GM23338 (cell line): ENCODE results near the gene MBTPS2. TPM values are rescaled to one million over a fixed set of nuclear protein-coding genes. Genes with fewer than 3 reads are reported as not detected.

ENCODE experiments used
- ATAC-seq: fragments of 200-7000 bp; cut with Tn5 transposase; 3 replicates; pipeline ENCODE4 v1.9.1; 2020
- DNase-seq: peaks from one replicate; pipeline ENCODE4 v3.0.0-alpha.2; 2015; ENCODE audit warnings: low spot score
- H2AFZ ChIP-seq: fragments of 200-600 bp; sonication (generic); 2 replicates; pipeline ENCODE4 v1.8.0; 2016; ENCODE audit warnings: antibody characterized with exemption, mild to moderate bottlenecking, moderate library complexity
- H3F3A ChIP-seq: fragments of 200-600 bp; sonication (generic); replicated peaks from 2 replicates; pipeline ENCODE4 v1.8.0; 2017; ENCODE audit warnings: antibody characterized with exemption, mixed run types, low read depth
- H3K27ac ChIP-seq: fragments of 200-600 bp; sonication (generic); 2 replicates; pipeline ENCODE4 v1.6.1; 2016; ENCODE audit warnings: low read depth
- H3K27me3 ChIP-seq: fragments of 200-600 bp; sonication (generic); 2 replicates; pipeline ENCODE4 v1.8.0; 2016; ENCODE audit warnings: mild to moderate bottlenecking, mixed run types, moderate library complexity; ENCODE audit not compliant: insufficient read depth
- H3K36me3 ChIP-seq: fragments of 200-600 bp; sonication (generic); 2 replicates; pipeline ENCODE4 v1.8.0; 2016; ENCODE audit warnings: mild to moderate bottlenecking; ENCODE audit not compliant: insufficient read depth
- H3K4me1 ChIP-seq: fragments of 200-600 bp; sonication (generic); 2 replicates; pipeline ENCODE4 v1.8.0; 2016; ENCODE audit warnings: mild to moderate bottlenecking, moderate library complexity; ENCODE audit not compliant: insufficient read depth
- H3K4me2 ChIP-seq: fragments of 200-600 bp; sonication (generic); 2 replicates; pipeline ENCODE4 v1.7.1; 2017; ENCODE audit warnings: mixed run types
- H3K4me3 ChIP-seq: fragments of 200-600 bp; sonication (generic); 2 replicates; pipeline ENCODE4 v1.6.1; 2016; ENCODE audit warnings: mixed run types
- H3K79me2 ChIP-seq: fragments of 200-600 bp; sonication (generic); replicated peaks from 2 replicates; pipeline ENCODE4 v1.8.0; 2017; ENCODE audit warnings: mild to moderate bottlenecking; ENCODE audit not compliant: insufficient read depth
- H3K9me2 ChIP-seq: fragments of 200-600 bp; sonication (generic); 2 replicates; pipeline ENCODE4 v1.8.0; 2017; ENCODE audit not compliant: insufficient read depth
- H4K20me1 ChIP-seq: fragments of 200-600 bp; sonication (generic); replicated peaks from 2 replicates; pipeline ENCODE4 v1.8.0; 2017; ENCODE audit warnings: mild to moderate bottlenecking; ENCODE audit not compliant: insufficient read depth
- H3K27ac Mint-ChIP-seq: 2 replicates; pipeline ENCODE4 v1.8.0; 2020; ENCODE audit warnings: inconsistent platforms, mild to moderate bottlenecking, moderate library complexity, mixed read lengths
- H3K27me3 Mint-ChIP-seq: 3 replicates; pipeline ENCODE4 v1.8.0; 2022; ENCODE audit warnings: low read depth, mild to moderate bottlenecking, moderate library complexity, mixed read lengths, inconsistent platforms; ENCODE audit not compliant: insufficient read depth, poor library complexity
- H3K36me3 Mint-ChIP-seq: 3 replicates; pipeline ENCODE4 v1.8.0; 2021; ENCODE audit warnings: low read depth, mild to moderate bottlenecking, inconsistent platforms, moderate library complexity, mixed read lengths
- H3K4me1 Mint-ChIP-seq: 3 replicates; pipeline ENCODE4 v1.8.0; 2020; ENCODE audit warnings: mild to moderate bottlenecking, inconsistent platforms, mixed read lengths
- H3K4me3 Mint-ChIP-seq: 3 replicates; pipeline ENCODE4 v1.8.0; 2021; ENCODE audit warnings: moderate library complexity, mild to moderate bottlenecking, inconsistent platforms, mixed read lengths
- H3K9me3 Mint-ChIP-seq: 3 replicates; pipeline ENCODE4 v1.8.0; 2020; ENCODE audit warnings: moderate library complexity, mild to moderate bottlenecking, inconsistent platforms, mixed read lengths
- CREB1 ChIP-seq: fragments of 250-450 bp; sonication (Bioruptor Pico); IDR thresholded peaks from 2 replicates; pipeline ENCODE4 v1.5.0; 2020; ENCODE audit warnings: low read depth, mild to moderate bottlenecking, moderate library complexity
- polyA plus RNA-seq: library from polyadenylated mRNA; unstranded; fragments of >200 nt; fragmentation: Nextera tagmentation; extraction: Ambion mirVana; gene quantifications from 2 replicates; pipeline ENCODE4 v1.2.1, GENCODE V29; 2016
- total RNA-seq: library from RNA; depleted of rRNA; stranded (reverse); fragments of >200 nt; shearing (Covaris generic); gene quantifications from 2 replicates; pipeline ENCODE4 v1.2.3, GENCODE V29; 2014
- TF ChIP-seq, protein P1 (sequence below): fragments of 250-450 bp; sonication (Bioruptor Pico); IDR thresholded peaks from 2 replicates; pipeline ENCODE4 v1.5.0; 2020; ENCODE audit warnings: mild to moderate bottlenecking, moderate library complexity
- TF ChIP-seq, protein P2 (sequence below): IDR thresholded peaks from one replicate; pipeline ENCODE4 v1.6.1; 2018; ENCODE audit warnings: antibody characterized with exemption; ENCODE audit not compliant: unreplicated experiment

MBTPS2 gene
- total and polyA plus RNA-seq, 2 experiments from 2014 or later, result 3.2 to 7.8 TPM

DNA sequence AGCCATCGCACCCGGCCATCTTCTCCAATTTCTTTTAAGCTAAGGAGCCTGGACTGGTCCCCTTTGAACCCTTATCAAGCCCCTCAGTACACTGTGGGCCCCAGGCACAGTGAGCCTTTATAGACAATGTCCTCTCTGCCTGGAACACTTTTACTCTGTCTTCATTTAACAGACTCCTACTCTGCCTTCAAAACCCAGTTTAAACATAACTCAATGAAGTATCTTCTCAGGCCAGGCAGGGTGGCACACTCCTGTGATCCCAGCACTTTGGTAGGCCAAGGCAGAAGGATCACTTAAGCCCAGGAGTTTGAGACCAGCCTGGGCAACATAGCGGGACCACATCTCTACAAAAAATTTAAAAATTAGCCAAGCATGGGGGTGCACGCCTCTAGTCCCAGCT lies 73.6 kb downstream of the MBTPS2 start:
- H4K20me1 ChIP-seq, result no peaks in the 10 kb centered on the region
- H3K9me2 ChIP-seq, result no peaks in the 10 kb centered on the region
- Mint-ChIP-seq H3K36me3 (no peaks in the 10 kb centered on the region), H3K4me3 (no peak overlapping the region), H3K27me3 (no peaks in the 10 kb centered on the region), H3K9me3 (no peaks in the 10 kb centered on the region; the same call in 2 of the 3 replicates), H3K4me1 (no peaks in the 10 kb centered on the region), H3K27ac (no peak overlapping the region)
- no peak overlapping the region for H2AFZ ChIP-seq
- H3K4me1 ChIP-seq, result no peaks in the 10 kb centered on the region
- no peaks in the 10 kb centered on the region for H3F3A ChIP-seq
- ATAC-seq, result no peak
- no peak for DNase-seq
- no peak for TF ChIP-seq CREB1
- TF ChIP-seq, protein P1, sequence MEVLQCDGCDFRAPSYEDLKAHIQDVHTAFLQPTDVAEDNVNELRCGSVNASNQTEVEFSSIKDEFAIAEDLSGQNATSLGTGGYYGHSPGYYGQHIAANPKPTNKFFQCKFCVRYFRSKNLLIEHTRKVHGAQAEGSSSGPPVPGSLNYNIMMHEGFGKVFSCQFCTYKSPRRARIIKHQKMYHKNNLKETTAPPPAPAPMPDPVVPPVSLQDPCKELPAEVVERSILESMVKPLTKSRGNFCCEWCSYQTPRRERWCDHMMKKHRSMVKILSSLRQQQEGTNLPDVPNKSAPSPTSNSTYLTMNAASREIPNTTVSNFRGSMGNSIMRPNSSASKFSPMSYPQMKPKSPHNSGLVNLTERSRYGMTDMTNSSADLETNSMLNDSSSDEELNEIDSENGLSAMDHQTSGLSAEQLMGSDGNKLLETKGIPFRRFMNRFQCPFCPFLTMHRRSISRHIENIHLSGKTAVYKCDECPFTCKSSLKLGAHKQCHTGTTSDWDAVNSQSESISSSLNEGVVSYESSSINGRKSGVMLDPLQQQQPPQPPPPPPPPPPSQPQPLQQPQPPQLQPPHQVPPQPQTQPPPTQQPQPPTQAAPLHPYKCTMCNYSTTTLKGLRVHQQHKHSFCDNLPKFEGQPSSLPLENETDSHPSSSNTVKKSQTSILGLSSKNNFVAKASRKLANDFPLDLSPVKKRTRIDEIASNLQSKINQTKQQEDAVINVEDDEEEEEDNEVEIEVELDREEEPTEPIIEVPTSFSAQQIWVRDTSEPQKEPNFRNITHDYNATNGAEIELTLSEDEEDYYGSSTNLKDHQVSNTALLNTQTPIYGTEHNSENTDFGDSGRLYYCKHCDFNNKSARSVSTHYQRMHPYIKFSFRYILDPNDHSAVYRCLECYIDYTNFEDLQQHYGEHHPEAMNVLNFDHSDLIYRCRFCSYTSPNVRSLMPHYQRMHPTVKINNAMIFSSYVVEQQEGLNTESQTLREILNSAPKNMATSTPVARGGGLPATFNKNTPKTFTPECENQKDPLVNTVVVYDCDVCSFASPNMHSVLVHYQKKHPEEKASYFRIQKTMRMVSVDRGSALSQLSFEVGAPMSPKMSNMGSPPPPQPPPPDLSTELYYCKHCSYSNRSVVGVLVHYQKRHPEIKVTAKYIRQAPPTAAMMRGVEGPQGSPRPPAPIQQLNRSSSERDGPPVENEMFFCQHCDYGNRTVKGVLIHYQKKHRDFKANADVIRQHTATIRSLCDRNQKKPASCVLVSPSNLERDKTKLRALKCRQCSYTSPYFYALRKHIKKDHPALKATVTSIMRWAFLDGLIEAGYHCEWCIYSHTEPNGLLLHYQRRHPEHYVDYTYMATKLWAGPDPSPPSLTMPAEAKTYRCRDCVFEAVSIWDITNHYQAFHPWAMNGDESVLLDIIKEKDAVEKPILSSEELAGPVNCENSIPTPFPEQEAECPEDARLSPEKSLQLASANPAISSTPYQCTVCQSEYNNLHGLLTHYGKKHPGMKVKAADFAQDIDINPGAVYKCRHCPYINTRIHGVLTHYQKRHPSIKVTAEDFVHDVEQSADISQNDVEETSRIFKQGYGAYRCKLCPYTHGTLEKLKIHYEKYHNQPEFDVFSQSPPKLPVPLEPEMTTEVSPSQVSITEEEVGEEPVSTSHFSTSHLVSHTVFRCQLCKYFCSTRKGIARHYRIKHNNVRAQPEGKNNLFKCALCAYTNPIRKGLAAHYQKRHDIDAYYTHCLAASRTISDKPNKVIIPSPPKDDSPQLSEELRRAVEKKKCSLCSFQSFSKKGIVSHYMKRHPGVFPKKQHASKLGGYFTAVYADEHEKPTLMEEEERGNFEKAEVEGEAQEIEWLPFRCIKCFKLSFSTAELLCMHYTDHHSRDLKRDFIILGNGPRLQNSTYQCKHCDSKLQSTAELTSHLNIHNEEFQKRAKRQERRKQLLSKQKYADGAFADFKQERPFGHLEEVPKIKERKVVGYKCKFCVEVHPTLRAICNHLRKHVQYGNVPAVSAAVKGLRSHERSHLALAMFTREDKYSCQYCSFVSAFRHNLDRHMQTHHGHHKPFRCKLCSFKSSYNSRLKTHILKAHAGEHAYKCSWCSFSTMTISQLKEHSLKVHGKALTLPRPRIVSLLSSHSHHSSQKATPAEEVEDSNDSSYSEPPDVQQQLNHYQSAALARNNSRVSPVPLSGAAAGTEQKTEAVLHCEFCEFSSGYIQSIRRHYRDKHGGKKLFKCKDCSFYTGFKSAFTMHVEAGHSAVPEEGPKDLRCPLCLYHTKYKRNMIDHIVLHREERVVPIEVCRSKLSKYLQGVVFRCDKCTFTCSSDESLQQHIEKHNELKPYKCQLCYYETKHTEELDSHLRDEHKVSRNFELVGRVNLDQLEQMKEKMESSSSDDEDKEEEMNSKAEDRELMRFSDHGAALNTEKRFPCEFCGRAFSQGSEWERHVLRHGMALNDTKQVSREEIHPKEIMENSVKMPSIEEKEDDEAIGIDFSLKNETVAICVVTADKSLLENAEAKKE (CRISPR knock-in tag), result no peak
- TF ChIP-seq, protein P2, sequence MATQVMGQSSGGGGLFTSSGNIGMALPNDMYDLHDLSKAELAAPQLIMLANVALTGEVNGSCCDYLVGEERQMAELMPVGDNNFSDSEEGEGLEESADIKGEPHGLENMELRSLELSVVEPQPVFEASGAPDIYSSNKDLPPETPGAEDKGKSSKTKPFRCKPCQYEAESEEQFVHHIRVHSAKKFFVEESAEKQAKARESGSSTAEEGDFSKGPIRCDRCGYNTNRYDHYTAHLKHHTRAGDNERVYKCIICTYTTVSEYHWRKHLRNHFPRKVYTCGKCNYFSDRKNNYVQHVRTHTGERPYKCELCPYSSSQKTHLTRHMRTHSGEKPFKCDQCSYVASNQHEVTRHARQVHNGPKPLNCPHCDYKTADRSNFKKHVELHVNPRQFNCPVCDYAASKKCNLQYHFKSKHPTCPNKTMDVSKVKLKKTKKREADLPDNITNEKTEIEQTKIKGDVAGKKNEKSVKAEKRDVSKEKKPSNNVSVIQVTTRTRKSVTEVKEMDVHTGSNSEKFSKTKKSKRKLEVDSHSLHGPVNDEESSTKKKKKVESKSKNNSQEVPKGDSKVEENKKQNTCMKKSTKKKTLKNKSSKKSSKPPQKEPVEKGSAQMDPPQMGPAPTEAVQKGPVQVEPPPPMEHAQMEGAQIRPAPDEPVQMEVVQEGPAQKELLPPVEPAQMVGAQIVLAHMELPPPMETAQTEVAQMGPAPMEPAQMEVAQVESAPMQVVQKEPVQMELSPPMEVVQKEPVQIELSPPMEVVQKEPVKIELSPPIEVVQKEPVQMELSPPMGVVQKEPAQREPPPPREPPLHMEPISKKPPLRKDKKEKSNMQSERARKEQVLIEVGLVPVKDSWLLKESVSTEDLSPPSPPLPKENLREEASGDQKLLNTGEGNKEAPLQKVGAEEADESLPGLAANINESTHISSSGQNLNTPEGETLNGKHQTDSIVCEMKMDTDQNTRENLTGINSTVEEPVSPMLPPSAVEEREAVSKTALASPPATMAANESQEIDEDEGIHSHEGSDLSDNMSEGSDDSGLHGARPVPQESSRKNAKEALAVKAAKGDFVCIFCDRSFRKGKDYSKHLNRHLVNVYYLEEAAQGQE, result no peak
- H3K36me3 ChIP-seq, result no peaks in the 10 kb centered on the region
- H3K79me2 ChIP-seq, result no peaks in the 10 kb centered on the region
- H3K27me3 ChIP-seq, result no peaks in the 10 kb centered on the region
- no peak overlapping the region for H3K27ac ChIP-seq
- no peak overlapping the region for H3K4me2 ChIP-seq
- H3K4me3 ChIP-seq, result no peak overlapping the region
